ENCODE results near the gene STK32B. TPM values are rescaled to one million over a fixed set of nuclear protein-coding genes. Genes with fewer than 3 reads are reported as not detected.

Gene STK32B
- total RNA-seq, 2 experiments from 2014 or later, result not detected

GRCh38 chr4:5365071-5366008 lies 314.1 kb downstream of the STK32B start:
- no peak for ATAC-seq
- POLR2A ChIA-PET, result no interaction called here

DNA sequence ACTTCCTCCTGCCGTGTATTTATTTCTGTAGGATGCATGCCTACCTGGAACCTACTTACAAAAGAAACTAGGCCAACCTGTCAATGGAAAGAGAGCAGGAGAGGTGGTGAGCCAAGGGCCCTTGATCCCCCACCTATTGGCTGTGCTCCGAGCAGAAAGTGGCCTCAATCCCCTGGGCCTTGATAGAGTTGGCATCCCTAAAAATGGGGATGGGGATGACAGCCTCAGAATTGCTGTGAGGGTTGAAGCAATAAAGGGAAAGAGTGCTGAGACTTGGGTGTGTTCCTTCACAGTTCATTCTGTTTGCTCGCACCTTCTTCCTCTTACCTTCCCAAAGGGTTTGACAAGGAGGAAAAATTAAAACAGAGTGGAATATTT lies 314.7 kb downstream of the STK32B start:
- DNase-seq (no peak), ATAC-seq (no peak)
- no peaks in the 10 kb centered on the region for H3K4me1 Mint-ChIP-seq
- H3K4me3 Mint-ChIP-seq, result no peak overlapping the region
- ChIA-PET CTCF (interaction anchor here (0.7 kb wide), 1 partner anchor 17 kb away, joined by 3 read pairs; no protein-coding TSS in a partner anchor), POLR2A (no interaction called here)
- H3K27me3 Mint-ChIP-seq, result no peaks in the 10 kb centered on the region
- H3K27ac Mint-ChIP-seq, result no peak overlapping the region
- peaks cover 2% of the 10 kb centered on the region for H3K9me3 Mint-ChIP-seq (ENCODE audit: low read depth)
- no peaks in the 10 kb centered on the region for H3K36me3 Mint-ChIP-seq (ENCODE audit: low read depth)
- intact Hi-C loops (cut with DNase I, micrococcal nuclease), result no loop called here

More at GRCh38 chr4:5365071-5366008, 314.1 kb downstream of the STK32B start:
- CTCF ChIA-PET, result interaction anchor here (0.7 kb wide), 1 partner anchor 18 kb away, joined by 3 read pairs; no protein-coding TSS in a partner anchor
- H3K27ac Mint-ChIP-seq, result no peak overlapping the region
- no peak for DNase-seq
- intact Hi-C loops (cut with DNase I, micrococcal nuclease), result no loop called here
- H3K27me3 Mint-ChIP-seq, result no peaks in the 10 kb centered on the region
- H3K36me3 Mint-ChIP-seq (ENCODE audit: low read depth), result no peaks in the 10 kb centered on the region
- no peaks in the 10 kb centered on the region for H3K4me1 Mint-ChIP-seq
- peaks cover 3% of the 10 kb centered on the region for H3K9me3 Mint-ChIP-seq (ENCODE audit: low read depth)
- H3K4me3 Mint-ChIP-seq, result no peak overlapping the region

GRCh38 chr4:5366421-5366820 lies 315.1 kb downstream of the STK32B start:
- no peaks in the 10 kb centered on the region for H3K36me3 Mint-ChIP-seq (ENCODE audit: low read depth)
- no peak for ATAC-seq
- intact Hi-C loops (cut with DNase I, micrococcal nuclease), result no loop called here
- H3K4me3 Mint-ChIP-seq, result no peak overlapping the region
- H3K27me3 Mint-ChIP-seq, result no peaks in the 10 kb centered on the region
- H3K27ac Mint-ChIP-seq, result no peak overlapping the region
- H3K9me3 Mint-ChIP-seq (ENCODE audit: low read depth), result peaks cover 2% of the 10 kb centered on the region
- POLR2A ChIA-PET, result no interaction called here
- H3K4me1 Mint-ChIP-seq, result no peaks in the 10 kb centered on the region
- no peak for DNase-seq
- CTCF ChIA-PET, result no interaction called here

DNA sequence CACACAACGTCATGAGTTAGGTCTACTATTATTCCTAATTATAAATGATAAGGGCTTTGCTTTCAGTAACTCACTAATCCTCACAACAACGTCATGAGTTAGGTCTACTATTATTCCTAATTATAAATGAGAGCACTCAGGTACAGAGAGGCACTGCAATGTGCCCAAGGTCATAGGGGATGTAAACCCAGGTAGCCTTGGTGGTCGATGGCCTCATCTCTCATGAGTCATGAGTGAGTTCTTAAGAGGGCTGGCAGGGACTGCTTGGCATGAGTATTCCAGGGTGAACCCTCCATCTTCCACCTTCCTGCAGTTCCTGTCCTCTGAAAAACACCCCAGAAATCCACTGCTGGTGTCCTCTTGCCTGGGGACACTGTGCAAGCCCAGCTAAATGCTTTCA lies 317.1 kb downstream of the STK32B start:
- POLR2A ChIA-PET, result no interaction called here
- Mint-ChIP-seq H3K27me3 (no peaks in the 10 kb centered on the region), H3K4me1 (no peaks in the 10 kb centered on the region), H3K4me3 (no peak overlapping the region), H3K27ac (no peak overlapping the region), H3K36me3 (ENCODE audit: low read depth) (no peaks in the 10 kb centered on the region), H3K9me3 (ENCODE audit: low read depth) (peaks cover 2% of the 10 kb centered on the region)
- intact Hi-C loops (cut with DNase I, micrococcal nuclease), result no loop called here
- CTCF ChIA-PET, result no interaction called here
- no peak for ATAC-seq
- no peak for DNase-seq

DNA sequence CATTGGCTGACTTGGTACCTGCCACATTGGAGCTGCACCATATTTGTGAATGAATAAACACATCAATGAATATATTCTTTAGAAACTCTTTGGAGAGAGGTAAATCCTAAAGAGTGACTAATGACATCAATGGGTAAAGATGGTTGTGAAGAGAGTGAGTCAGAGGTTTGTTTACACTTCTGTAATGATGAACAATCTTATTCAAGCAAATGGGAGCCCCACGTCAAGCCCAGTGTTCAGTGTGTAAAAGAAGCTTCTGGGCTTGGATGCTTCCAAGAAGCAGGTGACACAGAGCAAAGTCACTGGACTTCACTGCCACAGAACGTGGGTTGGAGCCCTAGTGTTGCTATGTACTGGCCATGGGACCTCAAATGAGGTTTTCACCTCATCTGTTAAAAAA lies 319.0 kb downstream of the STK32B start:
- Mint-ChIP-seq H3K27me3 (peaks cover 3% of the 10 kb centered on the region), H3K36me3 (ENCODE audit: low read depth) (no peaks in the 10 kb centered on the region), H3K4me3 (no peak overlapping the region), H3K27ac (no peak overlapping the region), H3K4me1 (no peaks in the 10 kb centered on the region), H3K9me3 (ENCODE audit: low read depth) (peaks cover 4% of the 10 kb centered on the region)
- CTCF ChIA-PET, result interaction anchor here (0.6 kb wide), 1 partner anchor 118 kb away, joined by 3 read pairs; no protein-coding TSS in a partner anchor
- ATAC-seq (no peak), DNase-seq (no peak)
- intact Hi-C loops (cut with DNase I, micrococcal nuclease), result no loop called here
- POLR2A ChIA-PET, result no interaction called here

DNA sequence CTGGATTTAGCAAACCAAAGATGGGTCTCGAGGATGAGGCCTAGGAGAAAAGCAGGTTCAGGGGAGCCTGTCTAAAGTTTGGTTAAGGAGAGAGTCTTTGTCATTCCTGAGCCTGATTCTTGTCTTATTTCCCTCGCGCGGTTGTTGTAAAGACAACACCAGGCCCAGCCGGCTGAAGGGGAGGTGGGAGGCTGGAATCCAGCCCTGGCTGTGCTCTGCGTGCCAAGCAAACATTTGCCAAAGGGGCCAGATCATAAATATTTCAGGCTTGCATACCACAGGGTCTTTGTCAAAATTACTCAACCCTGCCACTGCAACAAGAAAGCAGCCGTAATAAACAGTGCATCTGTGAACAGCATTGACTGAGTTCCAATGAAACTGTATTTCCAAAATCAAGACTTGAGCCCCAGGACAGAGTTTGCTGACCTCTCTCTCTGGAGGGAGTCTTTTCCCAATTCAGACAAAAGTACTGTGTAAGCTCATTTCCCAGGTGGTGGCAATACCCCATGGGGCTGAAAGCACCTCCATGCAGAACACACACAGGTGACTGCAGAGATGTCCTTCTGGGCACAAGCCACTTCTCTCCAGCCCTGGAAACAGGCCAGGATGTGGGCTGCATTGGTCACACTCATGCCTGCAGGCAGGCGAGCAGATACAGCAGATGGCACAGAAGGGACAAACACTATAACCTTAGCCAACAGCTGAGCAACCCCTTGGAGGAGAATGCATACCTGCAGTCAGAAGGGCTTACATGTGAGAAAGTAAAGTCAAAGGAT lies 320.3 kb downstream of the STK32B start:
- ChIA-PET POLR2A (no interaction called here), CTCF (interaction anchor here (0.6 kb wide), 1 partner anchor 229 kb away, joined by 3 read pairs; no protein-coding TSS in a partner anchor)
- H3K27me3 Mint-ChIP-seq, result peaks cover 3% of the 10 kb centered on the region
- H3K4me3 Mint-ChIP-seq, result no peak overlapping the region
- no peaks in the 10 kb centered on the region for H3K4me1 Mint-ChIP-seq
- peaks cover 4% of the 10 kb centered on the region for H3K9me3 Mint-ChIP-seq (ENCODE audit: low read depth)
- ATAC-seq, result no peak
- H3K36me3 Mint-ChIP-seq (ENCODE audit: low read depth), result no peaks in the 10 kb centered on the region
- H3K27ac Mint-ChIP-seq, result no peak overlapping the region
- intact Hi-C loops (cut with DNase I, micrococcal nuclease), result no loop called here
- no peak for DNase-seq

GRCh38 chr4:5372198-5372597 lies 320.9 kb downstream of the STK32B start:
- ChIA-PET POLR2A (no interaction called here), CTCF (interaction anchor here (0.6 kb wide), 1 partner anchor 230 kb away, joined by 3 read pairs; no protein-coding TSS in a partner anchor)
- peaks cover 4% of the 10 kb centered on the region for H3K9me3 Mint-ChIP-seq (ENCODE audit: low read depth)
- H3K4me1 Mint-ChIP-seq, result no peaks in the 10 kb centered on the region
- ATAC-seq, result no peak
- H3K36me3 Mint-ChIP-seq (ENCODE audit: low read depth), result no peaks in the 10 kb centered on the region
- peaks cover 3% of the 10 kb centered on the region for H3K27me3 Mint-ChIP-seq
- no peak overlapping the region for H3K27ac Mint-ChIP-seq
- no peak for DNase-seq
- H3K4me3 Mint-ChIP-seq, result no peak overlapping the region
- intact Hi-C loops (cut with DNase I, micrococcal nuclease), result no loop called here

- DNase-seq, result no peak
Measured at GRCh38 chr4:5373327-5373726, 322.0 kb downstream of the STK32B start.

DNA sequence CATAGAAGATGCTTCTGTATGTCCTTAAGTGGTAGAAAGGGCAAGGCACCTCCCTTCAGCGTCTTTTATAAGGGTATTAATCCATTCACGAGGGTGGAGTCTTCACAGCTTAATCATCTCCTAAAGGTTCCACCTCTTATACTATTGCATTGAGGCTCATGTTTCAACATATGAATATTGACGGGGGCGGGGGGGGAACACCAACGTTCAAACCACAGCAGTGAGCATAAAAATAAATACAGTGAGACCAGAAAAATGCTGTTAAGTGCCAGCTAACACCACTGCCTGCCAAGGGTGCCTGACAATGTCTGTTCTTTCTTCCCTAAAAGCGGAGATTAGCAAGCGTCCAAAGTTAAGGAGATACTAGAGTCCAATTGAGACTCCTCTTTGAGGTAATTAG lies 323.3 kb downstream of the STK32B start:
- ChIA-PET CTCF (no interaction called here), POLR2A (no interaction called here)
- no peaks in the 10 kb centered on the region for H3K4me1 Mint-ChIP-seq
- ATAC-seq, result no peak
- H3K27me3 Mint-ChIP-seq, result peaks cover 3% of the 10 kb centered on the region
- DNase-seq, result no peak
- H3K4me3 Mint-ChIP-seq, result no peak overlapping the region
- H3K9me3 Mint-ChIP-seq (ENCODE audit: low read depth), result peaks cover 6% of the 10 kb centered on the region
- intact Hi-C loops (cut with DNase I, micrococcal nuclease), result no loop called here
- H3K27ac Mint-ChIP-seq, result no peak overlapping the region
- no peaks in the 10 kb centered on the region for H3K36me3 Mint-ChIP-seq (ENCODE audit: low read depth)

More at GRCh38 chr4:5373327-5373726, 322.0 kb downstream of the STK32B start:
- CTCF ChIA-PET, result no interaction called here
- no peaks in the 10 kb centered on the region for H3K36me3 Mint-ChIP-seq (ENCODE audit: low read depth)
- peaks cover 3% of the 10 kb centered on the region for H3K27me3 Mint-ChIP-seq
- H3K4me3 Mint-ChIP-seq, result no peak overlapping the region
- no peaks in the 10 kb centered on the region for H3K4me1 Mint-ChIP-seq
- intact Hi-C loops (cut with DNase I, micrococcal nuclease), result no loop called here
- H3K27ac Mint-ChIP-seq, result no peak overlapping the region
- H3K9me3 Mint-ChIP-seq (ENCODE audit: low read depth), result peaks cover 4% of the 10 kb centered on the region
- POLR2A ChIA-PET, result no interaction called here
- no peak for ATAC-seq

DNA sequence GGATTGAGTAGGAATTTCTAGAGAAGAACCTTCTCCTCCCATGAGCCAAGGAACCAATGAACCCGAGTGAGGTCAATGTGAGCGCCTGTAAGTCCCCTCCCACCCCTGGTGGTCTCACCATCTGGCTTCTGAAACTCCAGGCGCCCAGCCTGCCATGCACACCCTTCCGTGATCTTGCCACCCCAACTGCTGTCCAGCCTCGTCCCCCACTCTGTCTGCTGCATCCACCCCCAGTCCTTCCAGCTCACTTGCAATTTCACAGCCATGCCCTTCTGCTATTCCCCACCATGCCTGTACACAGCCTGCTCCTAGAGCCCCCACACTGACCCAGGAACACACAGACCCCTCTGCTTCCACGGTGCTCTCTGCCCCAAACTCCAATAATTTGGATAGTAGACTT lies 323.7 kb downstream of the STK32B start:
- intact Hi-C loops (cut with DNase I, micrococcal nuclease), result no loop called here
- peaks cover 6% of the 10 kb centered on the region for H3K9me3 Mint-ChIP-seq (ENCODE audit: low read depth)
- H3K27me3 Mint-ChIP-seq, result peaks cover 3% of the 10 kb centered on the region
- POLR2A ChIA-PET, result no interaction called here
- no peak for DNase-seq
- ATAC-seq, result no peak
- H3K4me1 Mint-ChIP-seq, result no peaks in the 10 kb centered on the region
- CTCF ChIA-PET, result no interaction called here
- H3K27ac Mint-ChIP-seq, result no peak overlapping the region
- no peaks in the 10 kb centered on the region for H3K36me3 Mint-ChIP-seq (ENCODE audit: low read depth)
- H3K4me3 Mint-ChIP-seq, result no peak overlapping the region

- Mint-ChIP-seq H3K9me3 (ENCODE audit: low read depth) (peaks cover 6% of the 10 kb centered on the region), H3K4me3 (no peak overlapping the region), H3K36me3 (ENCODE audit: low read depth) (no peaks in the 10 kb centered on the region), H3K4me1 (no peaks in the 10 kb centered on the region), H3K27ac (no peak overlapping the region), H3K27me3 (peaks cover 3% of the 10 kb centered on the region)
- POLR2A ChIA-PET, result no interaction called here
- CTCF ChIA-PET, result no interaction called here
- intact Hi-C loops (cut with DNase I, micrococcal nuclease), result loop anchor here in 1 of 2 experiments (2.0 kb wide), 1 partner anchor 325 kb away; the partner anchor contains the start of gene STK32B
- ATAC-seq, result no peak
- DNase-seq, result no peak
Measured at GRCh38 chr4:5376015-5376414, 324.7 kb downstream of the STK32B start.

GRCh38 chr4:5378002-5378401 lies 326.7 kb downstream of the STK32B start:
- intact Hi-C loops (cut with DNase I, micrococcal nuclease), result no loop called here
- Mint-ChIP-seq H3K4me1 (no peaks in the 10 kb centered on the region), H3K4me3 (no peak overlapping the region), H3K27me3 (peaks cover 3% of the 10 kb centered on the region), H3K36me3 (ENCODE audit: low read depth) (no peaks in the 10 kb centered on the region), H3K27ac (no peak overlapping the region), H3K9me3 (ENCODE audit: low read depth) (peaks cover 6% of the 10 kb centered on the region)
- no peak for DNase-seq
- POLR2A ChIA-PET, result no interaction called here
- no peak for ATAC-seq
- CTCF ChIA-PET, result no interaction called here

Data from activated CD4-positive, alpha-beta T cell treated with anti-CD3 and anti-CD28 coated beads for 36 hours (primary cell).